HepG2 (cell line): ENCODE results near the gene SYCE3. TPM values are rescaled to one million over a fixed set of nuclear protein-coding genes. Genes with fewer than 3 reads are reported as not detected.
"Not testable (repeated sequence)": the region's sequence is repeated elsewhere in the genome, so short reads cannot be mapped to it uniquely, and the experiment has no call there.

Experiments
- ATAC-seq: fragments of 200-7000 bp; cut with Tn5 transposase; 3 replicates; pipeline ENCODE4 v1.9.1; 2020; ENCODE audit warnings: mild to moderate bottlenecking, moderate library complexity
- BruUV-seq: library from RNA; stranded (reverse); fragments of 400-500 nt; replicated peaks from 2 replicates; lab custom pipeline; 2021; lab: Mats Ljungman, UMichigan
- CTCF ChIA-PET: fragments of 300-600 bp; formaldehyde crosslinking; extraction: SDS; loops from one replicate; lab custom pipeline; 2021; ENCODE audit warnings: low total read pairs, inconsistent platforms, low intra/inter-chr PET ratio; lab: Yijun Ruan, JAX
- POLR2A ChIA-PET: fragments of 350-600 bp; sonication (Branson Sonifier 250); formaldehyde crosslinking; loops from one replicate; lab custom pipeline; 2020; ENCODE audit warnings: antibody characterized with exemption, inconsistent platforms; lab: Yijun Ruan, JAX
- DNase-seq: peaks from one replicate; pipeline ENCODE4 v3.0.0-alpha.2; 2015; ENCODE audit warnings: low spot score
- FAIRE-seq: peaks from 3 replicates; lab custom pipeline; 2011; peaks lifted over from hg19 to GRCh38; lab: Jason Lieb, UNC
- H2AFZ ChIP-seq: one replicate; pipeline ENCODE4 v1.6.1; 2011; ENCODE audit warnings: low read length, inconsistent platforms
- H3K27ac ChIP-seq: fragments of 300-600 bp; 3 replicates; pipeline ENCODE4 v1.8.0; 2011; ENCODE audit warnings: mixed run types, mild to moderate bottlenecking, mixed read lengths, low read length, inconsistent platforms; ENCODE audit not compliant: insufficient read depth; ENCODE audit errors: extremely low read length
- H3K27me3 ChIP-seq, 2 experiments: fragments of 200-600 bp in 1 of 2; 2 replicates in 1 of 2; 3 replicates in 1 of 2; pipeline versions ENCODE4 v1.6.0 to v1.8.0; 2011; ENCODE audit warnings: low read length in 2 of 2, mild to moderate bottlenecking in 2 of 2, moderate library complexity in 2 of 2, inconsistent platforms in 1 of 2; ENCODE audit not compliant: insufficient read depth in 2 of 2, control insufficient read depth in 1 of 2
- H3K36me3 ChIP-seq, 2 experiments: fragments of 200-600 bp in 1 of 2; replicated peaks in 1 of 2; 2 replicates in 1 of 2; 3 replicates in 1 of 2; pipeline versions ENCODE4 v1.5.1 to v1.8.0; 2011; ENCODE audit warnings: low read length in 2 of 2, inconsistent platforms in 1 of 2; ENCODE audit not compliant: insufficient read depth in 2 of 2, control insufficient read depth in 1 of 2
- H3K4me1 ChIP-seq: 2 replicates; pipeline ENCODE4 v1.5.1; 2012; ENCODE audit warnings: low read length, inconsistent platforms; ENCODE audit not compliant: insufficient read depth
- H3K4me2 ChIP-seq: 2 replicates; pipeline ENCODE4 v1.6.0; 2011; ENCODE audit warnings: low read depth, low read length, inconsistent platforms
- H3K4me3 ChIP-seq, 3 experiments: fragments of 200-600 bp in 1 of 3; sonication (generic), shearing (Covaris generic) in 1 of 3; replicated peaks in 1 of 3; 2 replicates each; pipeline ENCODE4 v1.5.1; 2011 to 2016; ENCODE audit warnings: low read length in 3 of 3, inconsistent platforms in 2 of 3, low read depth in 2 of 3, mild to moderate bottlenecking in 2 of 3, control low read depth in 1 of 3, mixed read lengths in 1 of 3; ENCODE audit not compliant: insufficient read depth in 1 of 3
- H3K79me2 ChIP-seq: one replicate; pipeline ENCODE4 v1.6.1; 2011; ENCODE audit warnings: low read length, inconsistent platforms; ENCODE audit not compliant: insufficient read depth
- H3K9ac ChIP-seq: 2 replicates; pipeline ENCODE4 v1.6.0; 2011; ENCODE audit warnings: mild to moderate bottlenecking, low read depth, low read length, inconsistent platforms; ENCODE audit not compliant: insufficient read depth
- H3K9me3 ChIP-seq: 2 replicates; pipeline ENCODE4 v1.5.1; 2012; ENCODE audit warnings: mild to moderate bottlenecking, low read length
- H4K20me1 ChIP-seq: 2 replicates; pipeline ENCODE4 v1.6.0; 2011; ENCODE audit warnings: inconsistent platforms, mild to moderate bottlenecking, low read length, moderate library complexity; ENCODE audit not compliant: insufficient read depth
- ARID5B ChIP-seq: IDR thresholded peaks from 2 replicates; pipeline ENCODE4 v1.4.0; 2020; ENCODE audit warnings: mild to moderate bottlenecking, missing genetic modification reagents
- CC2D1A ChIP-seq: sonication (generic); formaldehyde crosslinking; IDR thresholded peaks from 2 replicates; pipeline ENCODE4 v1.8.1; 2023; ENCODE audit warnings: mild to moderate bottlenecking, missing genetic modification reagents
- FLYWCH1 ChIP-seq: sonication (generic); formaldehyde crosslinking; IDR thresholded peaks from 2 replicates; pipeline ENCODE4 v1.8.1; 2023; ENCODE audit warnings: mild to moderate bottlenecking, missing genetic modification reagents
- HDAC6 ChIP-seq: fragments of 200-600 bp; sonication (generic); IDR thresholded peaks from 2 replicates; pipeline ENCODE4 v1.7.0; 2017; ENCODE audit warnings: mild to moderate bottlenecking, antibody characterized with exemption, low read length, low read depth
- KMT2A ChIP-seq: sonication (generic); formaldehyde crosslinking; IDR thresholded peaks from 2 replicates; pipeline ENCODE4 v1.4.0; 2020; ENCODE audit warnings: missing genetic modification reagents
- PHF8 ChIP-seq: sonication (generic); formaldehyde crosslinking; IDR thresholded peaks from 2 replicates; pipeline ENCODE4 v1.5.0; 2020; ENCODE audit warnings: missing genetic modification reagents
- RFX5 ChIP-seq: IDR thresholded peaks from 2 replicates; pipeline ENCODE4 v1.6.1; 2011; ENCODE audit warnings: low read depth, low read length, improper control_type of control experiment
- TCF7L2 ChIP-seq: IDR thresholded peaks from 2 replicates; pipeline ENCODE4 v1.6.1; 2011; ENCODE audit warnings: mild to moderate bottlenecking, low read depth, low read length, moderate library complexity
- TOE1 ChIP-seq: sonication (generic); formaldehyde crosslinking; IDR thresholded peaks from 2 replicates; pipeline ENCODE4 v1.4.0; 2020; ENCODE audit warnings: mild to moderate bottlenecking, missing genetic modification reagents
- ZNF326 ChIP-seq: sonication (generic); formaldehyde crosslinking; IDR thresholded peaks from 2 replicates; pipeline ENCODE4 v1.4.0; 2020; ENCODE audit warnings: missing genetic modification reagents, borderline replicate concordance
- ZNF501 ChIP-seq: sonication (generic); formaldehyde crosslinking; IDR thresholded peaks from 2 replicates; pipeline ENCODE4 v1.5.1; 2020; ENCODE audit warnings: mild to moderate bottlenecking, moderate library complexity, missing genetic modification reagents
- ZNF513 ChIP-seq: sonication (generic); formaldehyde crosslinking; conservative IDR thresholded peaks from 2 replicates; pipeline ENCODE4 v1.5.0; 2020; ENCODE audit warnings: missing genetic modification reagents
- ZNF850 ChIP-seq: sonication (generic); formaldehyde crosslinking; conservative IDR thresholded peaks from 2 replicates; pipeline ENCODE4 v1.9.0; 2021; ENCODE audit warnings: mild to moderate bottlenecking, missing genetic modification reagents
- WGBS: methylation state at CpG from one replicate; pipeline ENCODE4 v1.1.6; 2017; ENCODE audit warnings: low lambda C conversion rate; 5-methylcytosine and 5-hydroxymethylcytosine counted together
- in situ Hi-C: cut with HindIII; loops from 2 replicates; pipeline ENCODE4 v1.10.0; 2017; ENCODE audit warnings: low pct_unique_long_range_greater_than_20kb; ENCODE audit not compliant: extremely low pct_ligation_motif_present
- intact Hi-C: fragments of 100-400 bp; cut with micrococcal nuclease; formaldehyde crosslinking; loops from one replicate; pipeline ENCODE4 v1.10.0; 2022; ENCODE audit not compliant: unreplicated experiment
- polyA plus RNA-seq, 8 experiments: library from polyadenylated mRNA; depleted of rRNA in 3 of 8; stranded (reverse) in 7 of 8; unstranded in 1 of 8; fragments of >200 nt; fragmentation: Illumina TruSeq in 4 of 8; extraction: Trizol in 4 of 8; gene quantifications; 2 replicates each; pipeline versions ENCODE4 v1.2.1 to v1.2.3, GENCODE V29; 2011 to 2016; ENCODE audit warnings: low read depth in 4 of 8, missing spikeins in 1 of 8, mixed read lengths in 1 of 8; ENCODE audit not compliant: insufficient read depth in 1 of 8
- total RNA-seq, 5 experiments: library from RNA; depleted of rRNA; stranded (reverse); fragments of >200 nt; fragmentation: Illumina TruSeq; extraction: Trizol; gene quantifications; 2 replicates each; pipeline ENCODE4 v1.2.3, GENCODE V29; 2016; ENCODE audit warnings: low read depth in 1 of 5

Gene SYCE3
- total and polyA plus RNA-seq, 2 of the 13 experiments (the other 11 are each of a cell fraction or from before 2014, with no cell fraction given) = not detected

- TF ChIP-seq ARID5B (no peak), FLYWCH1 (CRISPR knock-in tag) (no peak), ZNF850 (CRISPR knock-in tag) (no peak), ZNF501 (CRISPR knock-in tag) (no peak), HDAC6 (no peak), ZNF326 (CRISPR knock-in tag) (no peak), CC2D1A (CRISPR knock-in tag) (no peak), PHF8 (CRISPR knock-in tag) (no peak), ZNF513 (CRISPR knock-in tag) (no peak), RFX5 (no peak), TOE1 (no peak), TCF7L2 (no peak), KMT2A (CRISPR knock-in tag) (no peak)
Observed at GRCh38 chr22:50520826-50521453, 41.8 kb downstream of the SYCE3 start (continued).

GRCh38 chr22:50520184-50520583 lies 42.5 kb downstream of the SYCE3 start:
- H3K9me3 ChIP-seq, H3K4me2 ChIP-seq, DNase-seq, H3K9ac ChIP-seq, H2AFZ ChIP-seq, H3K27ac ChIP-seq, FAIRE-seq, CTCF ChIA-PET, H3K4me3 ChIP-seq, H3K27me3 ChIP-seq, POLR2A ChIA-PET, intact Hi-C loops, ATAC-seq, in situ Hi-C loops, BruUV-seq: not testable (repeated sequence)
- Histone ChIP-seq H3K79me2 (peaks cover 18% of the 10 kb centered on the region), H4K20me1 (peaks cover 19% of the 10 kb centered on the region), H3K4me1 (peaks cover 14% of the 10 kb centered on the region), H3K36me3 (peaks cover 21 to 62% of the 10 kb centered on the region in 2 experiments)
- WGBS = 98% methylated on average over 8 of the region's 8 CpGs
